Nephron (organoid): ENCODE measurements around the gene MGMT.

Source experiments
- H3K27ac Mint-ChIP-seq, 3 experiments: 2 replicates each; pipeline ENCODE4 v1.8.0; 2020; ENCODE audit warnings: mixed read lengths in 3 of 3, mild to moderate bottlenecking in 2 of 3, moderate library complexity in 1 of 3
- H3K27me3 Mint-ChIP-seq: 2 replicates; pipeline ENCODE4 v1.8.0; 2021; ENCODE audit warnings: low read depth, mild to moderate bottlenecking, moderate library complexity, mixed read lengths
- H3K36me3 Mint-ChIP-seq: 2 replicates; pipeline ENCODE4 v1.8.0; 2020; ENCODE audit warnings: low read depth, mixed read lengths
- H3K4me1 Mint-ChIP-seq: 2 replicates; pipeline ENCODE4 v1.8.0; 2020; ENCODE audit warnings: mixed read lengths
- H3K4me3 Mint-ChIP-seq, 3 experiments: 2 replicates each; pipeline ENCODE4 v1.8.0; 2020; ENCODE audit warnings: mild to moderate bottlenecking in 3 of 3, mixed read lengths in 3 of 3, moderate library complexity in 2 of 3
- H3K9me3 Mint-ChIP-seq: 2 replicates; pipeline ENCODE4 v1.8.0; 2020; ENCODE audit warnings: mixed read lengths
- TF ChIP-seq, protein P1 (sequence below), 3 experiments: fragments of 200-600 bp; sonication (generic); IDR thresholded peaks; one replicate each; pipeline ENCODE4 v1.5.0; 2021; ENCODE audit warnings: antibody characterized with exemption in 3 of 3; ENCODE audit not compliant: unreplicated experiment in 3 of 3

The MGMT gene

DNA sequence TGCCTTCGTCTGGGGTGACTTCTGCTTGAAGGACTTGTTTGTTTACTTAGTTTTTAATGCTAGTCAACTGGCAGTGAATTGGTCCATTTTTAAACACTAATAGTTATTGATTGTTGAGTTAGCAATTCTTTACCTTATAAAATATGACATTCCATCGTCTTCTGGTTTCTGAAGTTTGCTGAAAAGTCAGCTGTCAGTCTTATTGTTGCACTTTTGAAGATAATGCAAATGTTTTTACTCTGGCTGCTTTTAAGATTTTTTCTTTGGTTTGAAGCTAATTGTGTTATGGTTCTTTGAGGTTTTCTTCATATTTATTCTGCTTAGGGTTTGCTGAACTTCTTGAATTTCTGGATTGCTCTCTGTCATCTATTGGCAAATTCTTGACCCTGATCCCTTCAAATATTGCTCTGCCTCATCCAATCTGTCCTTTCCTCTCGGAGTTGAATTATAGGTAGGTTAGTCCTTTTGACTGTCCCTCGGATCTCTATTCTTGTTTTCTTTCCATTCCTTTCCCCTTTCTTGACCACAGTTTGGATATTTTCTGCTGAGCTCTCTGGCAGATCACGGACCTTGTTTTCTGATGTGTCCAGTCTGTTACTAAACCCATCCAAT is 24.2 kb downstream of the MGMT start:
- H3K27ac Mint-ChIP-seq: no peak overlapping the region
- no peak overlapping the region for H3K4me3 Mint-ChIP-seq
- H3K36me3 Mint-ChIP-seq: peaks cover 47% of the 10 kb centered on the region
- TF ChIP-seq, protein P1, sequence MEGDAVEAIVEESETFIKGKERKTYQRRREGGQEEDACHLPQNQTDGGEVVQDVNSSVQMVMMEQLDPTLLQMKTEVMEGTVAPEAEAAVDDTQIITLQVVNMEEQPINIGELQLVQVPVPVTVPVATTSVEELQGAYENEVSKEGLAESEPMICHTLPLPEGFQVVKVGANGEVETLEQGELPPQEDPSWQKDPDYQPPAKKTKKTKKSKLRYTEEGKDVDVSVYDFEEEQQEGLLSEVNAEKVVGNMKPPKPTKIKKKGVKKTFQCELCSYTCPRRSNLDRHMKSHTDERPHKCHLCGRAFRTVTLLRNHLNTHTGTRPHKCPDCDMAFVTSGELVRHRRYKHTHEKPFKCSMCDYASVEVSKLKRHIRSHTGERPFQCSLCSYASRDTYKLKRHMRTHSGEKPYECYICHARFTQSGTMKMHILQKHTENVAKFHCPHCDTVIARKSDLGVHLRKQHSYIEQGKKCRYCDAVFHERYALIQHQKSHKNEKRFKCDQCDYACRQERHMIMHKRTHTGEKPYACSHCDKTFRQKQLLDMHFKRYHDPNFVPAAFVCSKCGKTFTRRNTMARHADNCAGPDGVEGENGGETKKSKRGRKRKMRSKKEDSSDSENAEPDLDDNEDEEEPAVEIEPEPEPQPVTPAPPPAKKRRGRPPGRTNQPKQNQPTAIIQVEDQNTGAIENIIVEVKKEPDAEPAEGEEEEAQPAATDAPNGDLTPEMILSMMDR (IDR thresholded peaks at IDR 0.05; ENCODE audit: unreplicated experiment in 3 of 3): no peak
- peaks cover 69% of the 10 kb centered on the region for H3K9me3 Mint-ChIP-seq
- H3K27me3 Mint-ChIP-seq: no peaks in the 10 kb centered on the region
- peaks cover 15% of the 10 kb centered on the region for H3K4me1 Mint-ChIP-seq

DNA sequence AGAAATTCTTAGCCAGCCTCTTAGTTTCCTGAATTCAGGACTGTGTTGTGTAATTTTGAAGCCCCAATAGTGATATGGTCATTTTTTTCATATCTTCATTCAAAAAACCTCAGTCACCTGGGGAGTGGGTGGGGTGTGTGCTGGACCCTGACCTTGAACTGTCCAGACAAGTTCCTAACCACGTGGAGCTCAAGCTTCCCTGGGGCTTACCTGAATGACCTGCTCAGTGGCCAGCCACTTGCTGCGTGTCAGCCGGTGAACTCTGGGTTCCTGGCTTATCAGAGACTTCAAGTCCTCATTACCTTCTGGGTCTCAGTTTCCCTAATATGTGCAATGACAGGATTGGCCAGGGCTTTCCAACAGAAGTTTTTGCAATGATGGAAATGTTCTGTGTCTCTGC is 27.1 kb downstream of the MGMT start:
- Mint-ChIP-seq H3K4me3 (no peak overlapping the region), H3K27ac (no peak overlapping the region), H3K9me3 (peaks cover 54% of the 10 kb centered on the region), H3K4me1 (peaks cover 19% of the 10 kb centered on the region), H3K36me3 (peaks cover 62% of the 10 kb centered on the region), H3K27me3 (peaks cover 5% of the 10 kb centered on the region)
- TF ChIP-seq, protein P1 (IDR thresholded peaks at IDR 0.05; ENCODE audit: unreplicated experiment in 3 of 3): no peak

DNA sequence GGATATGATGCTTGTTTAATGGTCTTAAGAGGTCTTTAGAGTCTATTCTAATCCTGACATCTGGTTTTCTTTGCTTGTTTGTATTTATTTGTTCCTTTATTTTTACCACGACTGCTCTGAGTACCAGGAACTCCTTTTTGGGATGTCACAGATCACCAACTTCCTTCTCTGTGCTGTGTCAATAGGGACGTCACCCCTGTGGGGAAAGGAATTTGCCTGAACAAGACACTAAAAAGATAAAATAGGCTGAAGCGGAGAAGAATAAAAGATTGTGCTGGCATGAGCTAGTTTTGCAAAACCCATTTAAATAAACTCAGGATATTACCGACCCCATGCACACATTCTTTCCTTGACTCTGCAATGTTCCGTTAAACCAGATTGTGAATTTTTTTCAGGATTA is 27.7 kb downstream of the MGMT start:
- Mint-ChIP-seq H3K9me3 (peaks cover 49% of the 10 kb centered on the region), H3K4me1 (peaks cover 19% of the 10 kb centered on the region), H3K36me3 (peaks cover 60% of the 10 kb centered on the region), H3K4me3 (no peak overlapping the region), H3K27ac (no peak overlapping the region), H3K27me3 (peaks cover 5% of the 10 kb centered on the region)
- TF ChIP-seq, protein P1 (IDR thresholded peaks at IDR 0.05; ENCODE audit: unreplicated experiment in 3 of 3): no peak

DNA sequence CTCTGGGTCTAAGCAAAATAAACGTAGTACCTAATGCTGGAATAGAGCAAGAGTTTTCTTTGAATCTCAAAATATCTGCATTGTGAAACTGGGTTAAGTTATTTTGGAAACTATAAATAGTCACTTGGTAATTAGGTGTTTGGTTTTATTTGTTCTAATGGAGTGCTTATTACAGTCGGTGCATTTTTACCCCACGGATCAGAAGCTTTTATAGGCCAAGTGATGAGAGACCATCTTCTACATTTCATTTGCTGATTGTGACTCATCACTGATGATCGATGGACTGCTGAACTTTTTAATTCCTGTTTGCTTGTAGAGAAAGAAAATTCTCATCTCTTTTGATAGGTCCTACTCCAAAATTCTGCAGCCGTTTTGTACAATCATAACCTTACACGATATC is 28.2 kb downstream of the MGMT start:
- H3K27me3 Mint-ChIP-seq: peaks cover 5% of the 10 kb centered on the region
- TF ChIP-seq, protein P1 (IDR thresholded peaks at IDR 0.05; ENCODE audit: unreplicated experiment in 3 of 3): no peak
- H3K4me3 Mint-ChIP-seq: no peak overlapping the region
- peaks cover 63% of the 10 kb centered on the region for H3K36me3 Mint-ChIP-seq
- peaks cover 19% of the 10 kb centered on the region for H3K4me1 Mint-ChIP-seq
- H3K27ac Mint-ChIP-seq: peak overlapping the region in 1 of 3 experiments; percentile 45
- peaks cover 45% of the 10 kb centered on the region for H3K9me3 Mint-ChIP-seq

DNA sequence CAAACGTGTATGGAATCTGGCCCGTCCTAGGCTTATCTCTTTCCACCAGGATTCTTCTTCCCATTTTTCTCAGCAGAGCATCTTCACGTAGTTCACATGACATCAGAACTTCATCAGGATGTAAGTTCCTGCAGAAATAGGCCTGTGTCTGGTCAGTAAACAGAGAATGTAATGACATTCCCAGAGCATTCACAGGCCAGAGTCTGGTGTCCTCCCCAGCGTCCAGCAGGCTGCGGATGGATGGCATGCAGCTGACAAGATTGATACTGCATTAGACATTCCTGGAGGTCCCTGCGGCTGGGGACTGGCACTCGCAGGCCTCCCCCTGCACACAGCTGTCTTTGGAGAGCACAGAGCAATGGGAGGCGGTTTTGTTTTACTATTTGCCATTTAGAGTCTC is 28.7 kb downstream of the MGMT start:
- TF ChIP-seq, protein P1 (IDR thresholded peaks at IDR 0.05; ENCODE audit: unreplicated experiment in 3 of 3): no peak
- Mint-ChIP-seq H3K4me3 (no peak overlapping the region), H3K4me1 (peaks cover 19% of the 10 kb centered on the region), H3K9me3 (peaks cover 45% of the 10 kb centered on the region), H3K27ac (peak overlapping the region in 1 of 3 experiments; percentile 45), H3K27me3 (peaks cover 7% of the 10 kb centered on the region), H3K36me3 (peaks cover 61% of the 10 kb centered on the region)

DNA sequence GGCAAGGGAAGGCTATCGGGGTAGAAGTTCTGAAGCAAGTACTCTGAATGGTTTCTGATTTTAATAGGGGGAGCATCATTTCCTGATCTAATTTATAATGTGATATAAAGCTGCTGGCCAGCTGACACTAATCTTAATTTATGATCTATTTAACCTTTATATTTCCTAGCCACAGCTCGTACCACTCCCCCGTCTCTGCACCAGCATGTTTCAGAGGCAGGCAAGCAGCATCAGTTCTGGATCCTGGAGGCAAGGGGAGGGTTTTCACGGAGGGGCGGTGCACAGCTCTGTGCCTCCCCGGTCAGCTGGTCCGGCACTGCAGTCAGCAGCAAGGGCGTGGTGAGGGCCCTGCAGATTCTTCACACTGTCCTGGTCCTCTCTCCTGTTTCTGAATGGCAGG is 30.0 kb downstream of the MGMT start:
- TF ChIP-seq, protein P1 (IDR thresholded peaks at IDR 0.05; ENCODE audit: unreplicated experiment in 3 of 3): no peak
- Mint-ChIP-seq H3K4me3 (no peak overlapping the region), H3K4me1 (peaks cover 26% of the 10 kb centered on the region)

More for the DNA sequence above, 30.0 kb downstream of the MGMT start:
- peaks cover 33% of the 10 kb centered on the region for H3K9me3 Mint-ChIP-seq
- peaks cover 9% of the 10 kb centered on the region for H3K27me3 Mint-ChIP-seq
- H3K36me3 Mint-ChIP-seq: peaks cover 51% of the 10 kb centered on the region
- H3K27ac Mint-ChIP-seq: no peak overlapping the region
